ENCODE data around the gene GJB4. TPM values are rescaled to one million over a fixed set of nuclear protein-coding genes. Genes with fewer than 3 reads are reported as not detected.

Gene GJB4
- polyA plus RNA-seq: not detected in 2 replicates
- polyA minus RNA-seq: not detected in 2 replicates

- no peak within 1 kb of the TSS for H3K4me2 ChIP-seq (ENCODE audit: low read length)
Measured at GRCh38 chr1:34759503-34760357, at the start of gene GJB4. GJB4 (plus strand) TSS chr1:34759740; CDS start chr1:34761255, 1,515 bp downstream.

GRCh38 chr1:34710812-34711211 lies 48.7 kb upstream of the GJB4 start:
- no peaks in the 10 kb centered on the region for H4K20me1 ChIP-seq (ENCODE audit: insufficient read depth)
- no peaks in the 10 kb centered on the region for H3K36me3 ChIP-seq (ENCODE audit: insufficient read depth, low read length)
- no peaks in the 10 kb centered on the region for H3K27me3 ChIP-seq (ENCODE audit: insufficient read depth, low read depth, low read length)
- no peaks in the 10 kb centered on the region for H3K9me2 ChIP-seq (ENCODE audit: insufficient read depth, low read length)
- no peak overlapping the region for H3K4me3 ChIP-seq (ENCODE audit: low read length)
- no peak overlapping the region for H2AFZ ChIP-seq (ENCODE audit: low read depth, low read length)
- no peaks in the 10 kb centered on the region for H3K79me2 ChIP-seq (replicated peaks; ENCODE audit: insufficient read depth, low read length)
- H3K4me2 ChIP-seq (ENCODE audit: low read length): no peak overlapping the region
- no peak overlapping the region for H3K27ac ChIP-seq (ENCODE audit: low read length)
- no peaks in the 10 kb centered on the region for H3K9me3 ChIP-seq (ENCODE audit: low read length)
- H3F3A ChIP-seq (ENCODE audit: insufficient read depth, low read length, poor library complexity, severe bottlenecking): no peaks in the 10 kb centered on the region
- H3K9ac ChIP-seq (ENCODE audit: low read length): no peak overlapping the region
- TF ChIP-seq SMC3 (conservative IDR thresholded peaks at IDR 0.05; ENCODE audit: poor library complexity): no peak
- TF ChIP-seq EP300 (conservative IDR thresholded peaks at IDR 0.05; ENCODE audit: poor library complexity, severe bottlenecking): no peak
- TF ChIP-seq, protein P1, sequence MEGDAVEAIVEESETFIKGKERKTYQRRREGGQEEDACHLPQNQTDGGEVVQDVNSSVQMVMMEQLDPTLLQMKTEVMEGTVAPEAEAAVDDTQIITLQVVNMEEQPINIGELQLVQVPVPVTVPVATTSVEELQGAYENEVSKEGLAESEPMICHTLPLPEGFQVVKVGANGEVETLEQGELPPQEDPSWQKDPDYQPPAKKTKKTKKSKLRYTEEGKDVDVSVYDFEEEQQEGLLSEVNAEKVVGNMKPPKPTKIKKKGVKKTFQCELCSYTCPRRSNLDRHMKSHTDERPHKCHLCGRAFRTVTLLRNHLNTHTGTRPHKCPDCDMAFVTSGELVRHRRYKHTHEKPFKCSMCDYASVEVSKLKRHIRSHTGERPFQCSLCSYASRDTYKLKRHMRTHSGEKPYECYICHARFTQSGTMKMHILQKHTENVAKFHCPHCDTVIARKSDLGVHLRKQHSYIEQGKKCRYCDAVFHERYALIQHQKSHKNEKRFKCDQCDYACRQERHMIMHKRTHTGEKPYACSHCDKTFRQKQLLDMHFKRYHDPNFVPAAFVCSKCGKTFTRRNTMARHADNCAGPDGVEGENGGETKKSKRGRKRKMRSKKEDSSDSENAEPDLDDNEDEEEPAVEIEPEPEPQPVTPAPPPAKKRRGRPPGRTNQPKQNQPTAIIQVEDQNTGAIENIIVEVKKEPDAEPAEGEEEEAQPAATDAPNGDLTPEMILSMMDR (IDR thresholded peaks at IDR 0.05; ENCODE audit: poor library complexity, severe bottlenecking): no peak
- TF ChIP-seq EZH2 (IDR thresholded peaks at IDR 0.05; ENCODE audit: borderline replicate concordance, insufficient read depth, low read length, poor library complexity, severe bottlenecking): no peak
- no peak for TF ChIP-seq REST (IDR thresholded peaks at IDR 0.05; ENCODE audit: borderline replicate concordance)

More at GRCh38 chr1:34759503-34760357, at the start of gene GJB4:
- H3K79me2 ChIP-seq (replicated peaks; ENCODE audit: insufficient read depth, low read length): no peaks in the 10 kb centered on the region
- no peak within 1 kb of the TSS for H3K27ac ChIP-seq (ENCODE audit: low read length)
- H4K20me1 ChIP-seq (ENCODE audit: insufficient read depth): no peaks in the 10 kb centered on the region
- no peaks in the 10 kb centered on the region for H3K9me3 ChIP-seq (ENCODE audit: low read length)
- H3F3A ChIP-seq (ENCODE audit: insufficient read depth, low read length, poor library complexity, severe bottlenecking): no peaks in the 10 kb centered on the region
- H3K36me3 ChIP-seq (ENCODE audit: insufficient read depth, low read length): no peaks in the 10 kb centered on the region
- H3K4me3 ChIP-seq (ENCODE audit: low read length): no peak within 1 kb of the TSS
- no peak within 1 kb of the TSS for H3K9ac ChIP-seq (ENCODE audit: low read length)
- no peaks in the 10 kb centered on the region for H3K9me2 ChIP-seq (ENCODE audit: insufficient read depth, low read length)
- H2AFZ ChIP-seq (ENCODE audit: low read depth, low read length): no peak within 1 kb of the TSS
- H3K27me3 ChIP-seq (ENCODE audit: insufficient read depth, low read depth, low read length): no peaks in the 10 kb centered on the region
- TF ChIP-seq EP300 (conservative IDR thresholded peaks at IDR 0.05; ENCODE audit: poor library complexity, severe bottlenecking) (no peak), SMC3 (conservative IDR thresholded peaks at IDR 0.05; ENCODE audit: poor library complexity) (no peak), TAF1 (IDR thresholded peaks at IDR 0.05; ENCODE audit: low read depth) (no peak), MXI1 (conservative IDR thresholded peaks at IDR 0.05; ENCODE audit: poor library complexity, severe bottlenecking) (no peak), RAD21 (conservative IDR thresholded peaks at IDR 0.05) (no peak), REST (IDR thresholded peaks at IDR 0.05; ENCODE audit: borderline replicate concordance) (no peak), EZH2 (IDR thresholded peaks at IDR 0.05; ENCODE audit: borderline replicate concordance, insufficient read depth, low read length, poor library complexity, severe bottlenecking) (no peak), POLR2AphosphoS5 (IDR thresholded peaks at IDR 0.05) (no peak)
- TF ChIP-seq, protein P1 (IDR thresholded peaks at IDR 0.05; ENCODE audit: poor library complexity, severe bottlenecking): no peak
